SHP77 treated with DMSO at 0.1 percent for 48 hours (cell line): ENCODE measurements around the gene PAN3.

Source experiments
- DNase-seq: peaks from one replicate; lab custom pipeline; 2025; lab: John Stamatoyannopoulos, UW

Gene PAN3

DNA sequence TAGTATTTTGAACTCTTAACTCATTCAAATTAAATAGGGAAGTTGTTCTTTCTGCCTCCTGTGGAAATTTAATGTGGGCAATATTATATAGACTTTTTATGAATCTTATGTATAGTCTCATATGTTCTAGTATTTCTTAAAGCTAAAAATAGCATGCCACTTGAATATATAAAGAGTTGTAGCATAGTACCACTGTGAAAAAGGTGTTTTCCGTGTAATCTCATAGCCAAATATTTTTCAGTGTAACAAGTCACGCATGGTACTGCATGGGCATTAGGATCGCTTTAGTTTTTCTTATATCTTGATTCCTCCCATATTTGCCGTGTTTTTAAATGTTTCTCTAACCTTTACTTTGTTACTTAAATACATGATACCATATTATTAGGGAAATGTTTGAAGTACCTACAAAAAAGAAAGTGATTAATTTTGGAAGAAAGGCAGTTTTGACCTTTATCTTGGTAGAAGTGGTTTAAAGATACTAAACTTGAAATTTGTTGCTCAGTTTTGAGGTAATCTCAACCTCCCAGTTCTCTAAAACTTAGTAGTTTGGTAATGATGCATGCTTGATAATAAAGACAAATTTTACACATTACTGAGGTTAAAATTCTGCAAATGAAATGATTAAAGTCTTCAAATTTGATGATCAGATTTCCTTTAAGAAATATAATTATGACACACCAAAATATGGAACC, 81.2 kb downstream of the PAN3 start:
- no peak for DNase-seq

DNA sequence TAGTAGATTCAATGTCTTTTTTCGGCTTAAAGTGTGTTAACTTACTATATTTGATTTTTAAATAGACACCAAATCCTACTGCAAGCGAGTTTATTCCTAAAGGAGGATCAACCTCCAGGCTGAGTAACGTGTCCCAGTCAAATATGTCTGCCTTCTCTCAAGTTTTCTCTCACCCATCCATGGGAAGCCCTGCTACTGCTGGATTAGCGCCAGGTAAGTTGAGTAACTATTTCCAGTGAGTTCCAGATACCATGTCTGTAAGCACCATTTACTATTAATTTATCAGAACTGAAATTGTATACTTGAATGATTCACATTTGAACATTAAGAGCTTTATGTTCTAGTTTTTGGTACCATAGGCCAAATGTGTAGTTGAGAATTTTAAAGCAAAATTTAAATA, 81.8 kb downstream of the PAN3 start:
- no peak for DNase-seq

DNA sequence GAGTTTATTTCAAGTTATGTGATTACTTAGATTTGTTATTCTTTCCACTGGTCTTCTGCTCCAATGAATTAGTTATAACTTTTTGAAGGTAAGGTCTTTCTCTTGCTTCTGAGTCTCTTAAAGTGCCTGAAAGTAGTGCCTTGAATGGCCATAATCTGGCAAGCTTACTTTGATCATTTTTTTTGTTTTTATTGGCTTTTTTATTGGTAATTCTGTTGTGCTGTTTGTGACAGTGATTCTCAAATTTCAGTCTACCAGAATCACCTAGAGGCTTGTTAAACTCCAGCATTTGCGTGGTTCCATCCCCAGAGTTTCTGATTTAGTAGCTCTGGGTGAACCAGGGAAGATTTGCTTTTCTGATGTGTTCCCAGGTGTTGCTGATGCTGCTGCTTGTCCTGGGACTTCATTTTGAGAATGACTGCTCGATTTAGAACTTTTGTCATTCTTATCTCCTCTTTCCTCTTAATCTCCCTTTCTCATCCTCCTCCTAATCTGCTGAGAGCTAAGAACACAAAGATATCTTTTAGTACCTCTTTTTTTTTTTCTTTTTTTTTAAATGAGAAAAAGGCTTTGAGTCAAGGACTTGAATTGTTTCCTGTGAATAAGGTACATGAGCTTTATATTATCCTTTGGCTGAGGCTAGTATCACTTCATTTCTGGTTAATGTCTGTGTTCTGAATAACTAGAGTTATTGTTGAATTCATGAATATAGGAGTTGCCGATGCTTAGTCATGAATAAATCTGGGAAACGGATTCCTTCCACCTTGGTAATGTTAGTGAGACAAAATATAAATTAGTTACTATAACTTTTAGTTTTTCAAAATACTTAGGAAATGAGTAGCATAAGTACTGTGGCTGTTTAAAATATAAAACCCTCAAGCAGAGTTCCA, 91.4 kb downstream of the PAN3 start:
- no peak for DNase-seq

DNA sequence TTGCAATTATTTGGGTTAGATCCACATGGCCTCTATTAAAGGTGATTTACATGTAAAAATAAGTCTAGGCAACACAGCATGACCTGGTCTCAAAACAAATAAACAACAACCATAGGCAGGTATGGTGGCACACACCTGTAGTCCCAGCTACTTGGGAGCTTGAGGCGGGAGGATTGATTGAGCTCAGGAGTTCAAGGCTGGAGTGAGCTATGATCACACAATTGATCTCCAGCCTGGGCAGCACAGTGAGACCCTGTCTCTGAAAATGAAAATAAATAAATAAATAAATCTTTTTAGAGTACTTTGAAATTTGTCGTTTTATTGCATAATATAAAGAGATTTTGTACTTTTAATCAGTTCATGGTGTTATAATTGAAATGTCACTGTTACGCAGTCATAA, 93.3 kb downstream of the PAN3 start:
- no peak for DNase-seq

DNA sequence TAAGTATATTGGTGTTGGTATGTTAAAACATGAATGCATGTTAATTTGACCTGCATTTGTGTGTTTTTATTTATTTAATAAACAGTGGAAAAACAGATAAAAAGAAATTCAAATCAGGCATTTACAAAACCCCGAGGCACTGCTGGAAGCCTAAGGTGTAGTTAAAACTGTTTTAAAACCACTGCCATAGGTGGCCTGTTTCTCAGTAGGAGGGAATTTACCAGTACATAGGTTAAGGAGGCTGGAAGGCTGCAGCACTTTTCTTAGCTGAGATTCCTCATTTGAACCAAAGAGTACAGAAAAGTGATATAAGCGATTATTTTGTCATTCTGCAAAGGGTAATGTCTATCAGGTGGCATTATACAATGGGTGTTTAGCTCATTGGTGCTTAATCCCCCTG, 99.6 kb downstream of the PAN3 start:
- DNase-seq = no peak

DNA sequence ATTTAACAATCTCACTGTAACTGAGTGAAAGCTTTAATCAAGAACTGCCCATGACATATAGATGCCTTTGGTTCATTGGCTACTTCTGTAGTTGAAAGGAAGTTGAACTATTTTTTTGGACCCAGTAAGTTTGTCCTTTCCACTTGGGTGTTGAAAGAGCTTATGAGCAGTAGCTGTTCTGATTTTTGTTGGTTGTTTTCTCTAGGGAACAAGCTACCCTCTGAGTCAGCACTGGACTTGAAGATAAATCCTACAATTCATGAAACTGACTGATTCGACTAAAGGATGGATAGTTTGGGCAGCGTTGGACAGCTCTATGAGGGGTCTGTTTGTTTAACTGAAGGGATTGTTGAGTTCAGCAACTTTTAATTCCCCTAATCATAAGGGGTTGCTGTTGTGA, 101.0 kb downstream of the PAN3 start:
- no peak for DNase-seq

DNA sequence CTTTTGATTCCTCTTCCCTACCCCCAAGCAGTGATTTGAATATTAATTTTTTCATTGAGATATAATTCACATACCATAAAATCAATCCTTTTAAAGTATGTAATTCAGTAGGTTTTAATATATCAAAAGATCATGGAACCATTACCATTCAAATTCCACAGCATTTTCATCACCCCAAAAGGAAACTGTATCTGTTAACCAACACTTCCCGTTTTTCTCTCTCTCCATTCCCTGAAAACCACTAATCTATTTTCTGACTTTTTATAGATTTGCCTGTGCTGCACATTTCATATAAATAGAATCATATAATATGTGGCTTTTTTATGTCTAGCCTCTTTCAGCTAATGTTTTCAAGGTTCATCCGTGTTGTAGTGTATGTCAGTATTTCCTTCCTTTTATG, 107.1 kb downstream of the PAN3 start:
- no peak for DNase-seq

DNA sequence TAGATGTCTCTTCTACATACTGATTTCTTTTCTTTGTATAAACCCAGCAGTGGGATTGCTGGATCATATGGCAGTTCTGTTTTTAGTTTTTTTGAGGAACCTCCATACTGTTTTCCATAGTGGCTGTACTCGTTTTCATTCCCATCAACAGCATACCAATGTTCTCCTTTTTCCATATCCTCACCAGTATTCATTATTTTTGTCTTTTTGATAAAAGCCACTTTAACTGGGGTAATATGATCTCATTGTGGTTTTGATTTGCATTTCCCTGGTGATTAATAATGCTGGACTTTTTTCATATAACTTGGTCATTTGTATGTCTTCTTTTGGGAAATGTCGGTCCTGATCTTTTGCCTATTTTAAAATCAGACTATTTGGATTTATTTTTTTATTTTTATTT, 108.5 kb downstream of the PAN3 start:
- DNase-seq = no peak

DNA sequence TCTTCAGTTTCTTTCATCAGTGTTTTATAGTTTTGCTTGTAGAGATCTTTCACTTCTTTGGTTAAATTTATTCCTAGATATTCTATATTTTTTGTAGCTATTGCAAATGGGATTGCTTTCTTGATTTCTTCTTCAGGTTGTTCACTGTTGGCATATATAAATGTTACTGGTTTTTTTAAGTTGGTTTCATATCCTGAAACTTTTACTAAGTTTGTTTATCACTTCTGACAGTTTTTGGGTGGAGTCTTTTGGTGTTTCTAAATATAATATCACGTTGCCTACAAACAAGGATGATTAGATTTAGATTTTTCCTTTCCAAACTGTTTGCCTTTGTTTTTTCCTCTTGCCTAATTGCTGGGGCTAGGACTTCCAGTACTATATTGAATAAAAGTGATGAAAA, 109.7 kb downstream of the PAN3 start:
- no peak for DNase-seq

DNA sequence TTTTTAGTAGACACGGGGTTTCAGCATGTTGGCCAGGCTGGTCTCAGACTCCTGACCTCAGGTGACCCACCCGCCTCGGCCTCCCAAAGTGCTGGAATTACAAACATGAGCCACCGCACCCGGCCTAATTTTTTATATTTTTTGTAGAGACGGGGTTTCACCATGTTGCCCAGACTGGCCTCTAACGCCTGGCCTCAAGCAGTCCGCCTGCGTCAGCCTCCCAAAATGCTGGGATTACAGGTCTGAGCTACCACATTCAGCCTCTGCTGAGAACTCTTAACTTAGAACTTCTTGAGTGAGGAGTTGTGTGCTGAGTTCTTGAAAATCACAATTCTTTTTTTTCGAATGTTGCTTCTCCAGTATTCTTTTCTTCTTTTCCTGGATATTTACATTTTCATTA, 112.2 kb downstream of the PAN3 start:
- no peak for DNase-seq

DNA sequence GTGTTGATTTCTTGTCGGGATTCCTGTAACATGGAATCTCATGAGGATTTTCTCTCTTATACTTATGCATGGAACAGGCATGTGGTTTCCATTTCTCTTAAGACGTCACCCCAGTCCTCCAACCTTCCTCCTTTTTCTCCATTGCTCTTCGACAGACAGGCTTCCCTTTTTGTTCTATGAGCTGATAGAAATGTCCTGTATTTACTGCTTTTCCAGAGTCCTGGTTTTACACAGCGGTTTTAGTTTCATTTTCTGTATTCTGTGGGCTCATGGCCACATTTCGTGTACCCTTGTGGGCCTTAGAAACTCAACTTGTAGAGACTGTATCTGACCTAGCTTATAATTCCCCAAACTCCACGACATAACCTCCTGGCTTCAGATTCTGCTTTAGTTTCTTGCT, 113.1 kb downstream of the PAN3 start:
- DNase-seq = no peak

DNA sequence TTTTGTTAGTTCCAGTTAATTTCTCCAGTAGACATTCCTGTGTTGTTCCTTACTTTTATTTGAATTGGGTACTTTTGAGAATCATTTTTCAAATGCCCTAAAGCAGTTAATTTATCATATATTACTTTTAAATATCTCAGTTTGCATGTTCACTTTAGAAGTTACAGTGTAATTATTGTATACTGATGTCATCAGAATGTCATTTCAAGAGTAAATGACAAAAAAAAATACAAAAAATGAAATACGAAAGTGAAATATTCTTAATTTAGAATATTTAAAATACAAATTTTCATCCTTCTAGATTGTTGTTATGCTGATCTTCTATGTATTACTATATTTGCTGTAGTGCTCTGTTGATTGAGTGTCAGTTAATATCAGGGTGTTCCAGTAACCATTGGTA, 114.2 kb downstream of the PAN3 start:
- no peak for DNase-seq

DNA sequence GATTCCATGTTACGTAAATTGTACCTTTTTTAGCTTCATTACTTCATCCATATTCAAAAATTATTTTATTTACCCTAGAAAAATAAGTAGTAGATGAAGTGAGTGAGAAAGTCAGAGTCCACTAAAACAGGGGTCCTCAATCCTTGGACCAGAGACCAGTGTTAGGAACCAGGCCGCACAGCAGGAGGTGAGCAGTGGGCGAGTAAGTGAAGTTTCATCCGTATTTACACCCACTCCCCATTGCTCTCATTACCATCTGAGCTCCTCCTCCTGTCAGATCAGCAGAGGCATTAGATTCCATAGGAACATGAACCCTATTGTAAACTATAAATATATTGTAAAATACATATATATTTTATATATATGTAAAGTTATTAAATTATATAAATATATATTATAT, 119.0 kb downstream of the PAN3 start:
- DNase-seq = no peak

DNA sequence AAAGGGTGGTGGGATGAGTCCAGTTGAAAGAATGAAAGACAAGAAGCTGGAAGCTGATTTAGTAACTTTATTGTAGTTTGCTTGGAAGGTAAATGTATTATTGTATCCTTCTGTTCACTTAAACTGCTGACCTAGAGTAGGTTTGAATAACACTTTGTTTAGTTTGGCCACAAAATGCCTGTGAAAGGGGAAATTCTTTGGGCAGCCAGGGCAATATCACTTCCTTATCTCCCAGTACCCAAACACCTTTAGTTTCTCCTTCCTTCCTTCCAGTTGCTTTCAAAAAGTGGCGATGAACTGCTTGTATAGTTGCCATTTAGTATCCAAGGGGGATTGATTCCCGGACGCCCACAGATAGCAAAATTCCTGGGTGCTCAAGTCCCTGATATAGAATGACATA, 120.1 kb downstream of the PAN3 start:
- no peak for DNase-seq

DNA sequence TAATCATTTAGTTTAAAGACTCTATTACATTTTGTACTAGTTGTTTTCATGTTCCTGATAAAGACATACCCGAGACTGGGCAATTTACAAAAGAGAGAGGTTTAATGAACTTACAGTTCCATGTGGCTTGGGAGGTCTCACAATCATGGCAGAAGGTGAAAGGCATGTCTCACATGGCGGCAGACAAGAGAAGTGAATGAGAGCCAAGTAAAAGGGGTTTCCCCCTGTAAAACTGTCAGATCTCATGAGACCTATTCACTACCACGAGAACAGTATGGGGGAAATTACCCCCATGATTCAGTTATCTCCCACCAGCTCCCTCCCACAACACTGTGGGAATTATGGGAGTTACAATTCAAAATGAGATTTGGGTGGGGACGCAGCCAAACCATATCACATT, 129.2 kb downstream of the PAN3 start:
- no peak for DNase-seq

DNA sequence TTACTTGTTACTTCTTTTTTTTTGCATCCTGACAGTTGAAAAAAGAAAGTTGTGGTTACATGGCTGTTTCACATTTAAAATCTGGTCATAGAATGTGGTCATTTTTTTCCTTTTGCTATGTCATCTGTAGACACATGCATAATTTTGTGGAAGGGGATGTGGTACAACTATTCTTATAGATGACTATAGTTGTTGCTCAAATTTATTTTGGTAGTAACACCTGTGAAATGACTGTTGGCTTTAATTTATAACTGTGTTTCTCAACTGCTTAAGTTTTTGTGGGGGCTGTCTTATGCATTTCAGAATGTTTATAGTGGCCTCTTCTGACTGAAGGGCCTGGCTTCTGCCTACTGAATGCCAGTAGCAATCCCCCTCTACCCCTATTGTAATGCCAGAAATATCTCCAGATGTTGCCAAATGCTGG, 130.5 kb downstream of the PAN3 start:
- DNase-seq = no peak

DNA sequence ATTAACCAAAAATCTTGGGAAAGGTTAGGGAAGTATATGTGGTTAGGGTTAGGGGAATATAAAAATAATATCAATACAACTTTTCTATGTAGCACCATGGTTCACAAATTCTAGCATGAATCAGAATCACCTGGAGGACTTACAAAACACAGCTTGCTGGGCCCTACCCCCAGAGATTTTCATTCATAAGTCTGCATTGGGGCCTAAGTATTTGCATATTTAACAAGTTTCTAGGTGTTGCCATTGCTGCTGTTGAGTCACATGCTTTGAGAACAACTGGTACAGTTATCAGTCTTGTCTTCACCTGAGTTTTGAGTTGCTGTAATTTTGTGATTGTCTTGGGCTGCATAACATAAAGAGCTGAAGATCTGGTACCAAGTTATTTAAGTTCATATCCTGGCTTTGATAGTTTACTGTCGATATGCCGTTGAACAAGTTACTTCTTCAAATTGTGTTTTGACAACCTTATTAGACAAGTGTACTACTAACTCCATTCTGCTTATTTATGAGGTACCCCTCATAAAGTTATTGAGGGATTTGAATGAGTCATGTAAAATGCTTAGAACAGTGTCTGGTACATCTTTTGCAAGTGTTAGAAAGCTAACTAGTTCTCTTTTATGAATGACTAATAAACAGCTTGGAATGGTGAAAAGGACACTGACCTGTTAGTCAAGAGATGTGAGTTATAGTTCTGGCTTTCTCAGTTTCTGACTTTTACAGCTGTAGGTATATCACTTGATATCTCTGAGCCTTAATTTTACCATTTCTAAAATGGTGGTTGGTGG, 132.9 kb downstream of the PAN3 start:
- no peak for DNase-seq

DNA sequence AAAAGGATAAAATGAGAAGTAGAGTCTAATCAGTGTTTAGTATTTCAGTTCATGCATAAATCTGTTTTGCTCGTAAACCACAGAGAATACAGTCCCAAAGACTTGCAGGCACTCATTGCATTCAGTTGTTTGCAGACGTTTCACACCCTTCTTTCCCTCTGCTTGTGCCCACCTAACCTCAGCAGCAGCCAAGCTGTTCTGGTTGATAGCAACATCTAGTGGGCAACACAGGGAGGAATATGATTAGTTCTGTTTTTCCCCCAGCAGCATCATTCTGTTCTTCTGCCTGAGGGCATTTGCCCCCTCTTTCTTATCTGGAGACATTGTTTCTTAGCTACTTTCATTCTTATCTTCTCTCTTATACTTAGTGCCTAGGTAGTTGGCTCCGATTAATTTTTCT, 135.6 kb downstream of the PAN3 start:
- DNase-seq = no peak

DNA sequence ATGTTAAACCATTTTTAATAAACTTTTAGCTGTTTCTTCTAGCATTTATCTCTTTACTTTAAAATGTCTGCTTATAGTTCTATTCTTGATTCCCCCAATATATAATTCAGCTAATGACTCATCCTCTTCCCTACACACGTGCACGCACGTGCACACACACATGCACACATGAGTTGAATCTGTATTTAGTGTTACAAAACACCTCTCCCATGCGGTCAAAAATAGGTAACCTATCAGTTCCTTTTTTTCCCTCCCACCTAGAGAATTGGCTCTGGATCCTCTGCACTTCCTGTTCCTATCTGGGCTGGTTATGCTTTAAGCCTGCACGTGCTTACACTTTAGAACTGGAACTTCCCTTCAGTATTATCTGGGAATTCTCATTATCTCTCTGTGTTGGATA, 144.1 kb downstream of the PAN3 start:
- DNase-seq = no peak

DNA sequence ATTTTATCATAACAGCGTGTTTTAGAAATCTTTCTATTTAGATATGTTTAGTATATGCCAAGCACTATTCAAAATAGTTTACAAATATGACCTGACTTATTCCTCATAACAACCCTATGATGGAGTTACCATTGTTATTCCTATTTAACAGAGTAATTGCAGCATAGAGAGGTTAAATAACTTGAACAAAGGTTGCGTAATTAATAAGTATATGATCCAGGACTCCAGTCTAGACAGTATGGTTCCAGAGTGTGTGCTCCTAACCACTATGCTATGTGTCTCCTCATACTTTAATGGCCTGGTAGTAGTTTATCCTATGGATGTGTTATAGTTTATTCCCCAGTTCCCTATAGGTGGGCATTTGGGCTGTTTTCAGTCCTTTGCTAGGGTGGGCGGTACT, 145.3 kb downstream of the PAN3 start:
- DNase-seq = no peak

DNA sequence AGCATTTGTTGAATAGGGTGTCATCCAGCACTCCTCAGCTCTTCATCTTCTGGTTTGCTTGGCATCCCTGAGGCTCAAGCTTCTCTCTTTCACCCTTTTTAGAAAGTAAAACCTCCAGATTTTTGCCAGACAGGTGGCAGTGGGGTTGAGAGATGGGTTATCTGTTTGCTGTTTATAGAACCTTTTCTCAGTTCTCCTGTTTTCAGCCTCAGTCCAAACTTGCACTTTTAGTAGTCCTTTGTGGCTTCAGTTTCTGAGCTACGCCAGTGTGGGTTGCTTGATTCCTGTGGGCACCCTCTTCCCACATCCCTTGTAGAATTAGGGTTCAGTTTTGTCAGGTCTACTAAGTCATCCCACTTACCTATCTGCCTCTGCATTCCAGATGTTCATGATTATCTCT, 147.9 kb downstream of the PAN3 start:
- no peak for DNase-seq

DNA sequence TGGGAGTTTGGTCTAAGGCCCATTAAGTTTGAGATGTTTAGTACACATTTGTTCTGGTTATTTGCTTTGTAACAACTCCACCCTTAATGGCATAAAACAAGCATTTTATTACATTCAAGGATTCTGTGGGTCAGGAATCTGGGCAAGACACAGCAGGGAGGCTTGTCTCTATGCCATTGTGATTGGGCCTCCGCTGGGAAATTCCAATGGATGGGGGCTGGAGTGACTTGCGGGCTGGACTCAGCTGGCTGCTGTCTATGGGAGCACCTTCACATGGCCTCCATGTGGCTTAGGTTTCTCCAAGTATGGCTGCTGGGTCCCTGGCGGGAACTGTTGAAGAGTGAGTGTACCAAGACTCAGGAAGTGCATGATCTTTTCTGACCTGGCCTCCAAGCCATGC, 159.0 kb downstream of the PAN3 start:
- no peak for DNase-seq

DNA sequence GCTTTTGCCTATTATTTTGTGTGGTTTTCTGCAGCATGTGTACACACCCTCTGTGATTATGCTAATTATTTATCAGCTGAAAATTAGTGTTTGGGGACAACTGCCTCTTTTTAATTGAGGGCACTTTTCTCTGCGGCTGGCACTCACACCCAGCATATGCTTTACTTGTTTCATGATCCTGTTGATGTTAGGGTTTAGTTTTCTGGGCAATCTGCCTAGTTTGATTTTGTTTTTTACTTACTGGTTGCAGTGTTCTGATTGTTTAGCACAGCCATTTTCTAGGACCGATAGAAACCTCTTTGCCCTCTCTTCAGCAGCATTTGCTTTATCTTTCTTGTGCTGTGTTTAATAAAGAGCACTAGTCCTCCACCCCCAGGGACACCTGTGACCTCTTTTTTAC, 161.6 kb downstream of the PAN3 start:
- DNase-seq = no peak
